ENCODE data around the gene KRTAP9-1. TPM values are rescaled to one million over a fixed set of nuclear protein-coding genes. Genes with fewer than 3 reads are reported as not detected.

KRTAP9-1 gene
- total RNA-seq, 1 donor from 2014 or later, result not detected

GRCh38 chr17:41185001-41185400, 4.7 kb upstream of the KRTAP9-1 start:
- H3K4me3 Mint-ChIP-seq (ENCODE audit: low read depth), result no peak overlapping the region
- H3K36me3 Mint-ChIP-seq (ENCODE audit: insufficient read depth), result no peaks in the 10 kb centered on the region
- no peak for DNase-seq (ENCODE audit: low spot score, unreplicated experiment)
- TF ChIP-seq, protein P1, sequence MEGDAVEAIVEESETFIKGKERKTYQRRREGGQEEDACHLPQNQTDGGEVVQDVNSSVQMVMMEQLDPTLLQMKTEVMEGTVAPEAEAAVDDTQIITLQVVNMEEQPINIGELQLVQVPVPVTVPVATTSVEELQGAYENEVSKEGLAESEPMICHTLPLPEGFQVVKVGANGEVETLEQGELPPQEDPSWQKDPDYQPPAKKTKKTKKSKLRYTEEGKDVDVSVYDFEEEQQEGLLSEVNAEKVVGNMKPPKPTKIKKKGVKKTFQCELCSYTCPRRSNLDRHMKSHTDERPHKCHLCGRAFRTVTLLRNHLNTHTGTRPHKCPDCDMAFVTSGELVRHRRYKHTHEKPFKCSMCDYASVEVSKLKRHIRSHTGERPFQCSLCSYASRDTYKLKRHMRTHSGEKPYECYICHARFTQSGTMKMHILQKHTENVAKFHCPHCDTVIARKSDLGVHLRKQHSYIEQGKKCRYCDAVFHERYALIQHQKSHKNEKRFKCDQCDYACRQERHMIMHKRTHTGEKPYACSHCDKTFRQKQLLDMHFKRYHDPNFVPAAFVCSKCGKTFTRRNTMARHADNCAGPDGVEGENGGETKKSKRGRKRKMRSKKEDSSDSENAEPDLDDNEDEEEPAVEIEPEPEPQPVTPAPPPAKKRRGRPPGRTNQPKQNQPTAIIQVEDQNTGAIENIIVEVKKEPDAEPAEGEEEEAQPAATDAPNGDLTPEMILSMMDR (IDR thresholded peaks at IDR 0.05; ENCODE audit: unreplicated experiment), result no peak
- no peaks in the 10 kb centered on the region for H3K9me3 Mint-ChIP-seq (ENCODE audit: low read depth)
- peaks cover 18% of the 10 kb centered on the region for H3K27me3 Mint-ChIP-seq
- peaks cover 6% of the 10 kb centered on the region for H3K4me1 Mint-ChIP-seq (ENCODE audit: low read depth)
- no peak overlapping the region for H3K27ac Mint-ChIP-seq

DNA sequence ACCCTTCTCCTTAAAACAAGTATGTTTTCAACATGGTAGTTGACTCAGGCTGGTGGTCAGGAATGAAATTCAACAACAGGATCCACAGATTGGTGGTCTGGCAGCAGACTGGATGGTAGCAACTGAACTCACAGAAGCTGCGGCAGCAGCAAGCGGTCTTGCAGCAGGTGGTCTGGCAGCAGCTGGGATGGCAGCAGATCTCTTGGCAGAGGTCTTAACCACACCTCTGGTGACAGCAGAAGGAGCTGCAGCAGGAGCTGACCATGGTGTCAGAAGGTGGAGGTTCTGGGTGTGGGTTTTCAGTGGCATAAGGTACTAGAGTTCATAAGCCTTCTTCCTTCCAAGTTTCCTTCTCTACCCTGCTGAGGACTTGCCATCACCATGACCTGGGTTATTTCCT, 2.8 kb upstream of the KRTAP9-1 start:
- DNase-seq (ENCODE audit: low spot score, unreplicated experiment), result no peak
- no peak overlapping the region for H3K27ac Mint-ChIP-seq
- H3K4me1 Mint-ChIP-seq (ENCODE audit: low read depth), result peaks cover 6% of the 10 kb centered on the region
- no peak overlapping the region for H3K4me3 Mint-ChIP-seq (ENCODE audit: low read depth)
- TF ChIP-seq, protein P1 (IDR thresholded peaks at IDR 0.05; ENCODE audit: unreplicated experiment), result no peak
- peaks cover 33% of the 10 kb centered on the region for H3K27me3 Mint-ChIP-seq
- H3K9me3 Mint-ChIP-seq (ENCODE audit: low read depth), result no peaks in the 10 kb centered on the region
- H3K36me3 Mint-ChIP-seq (ENCODE audit: insufficient read depth), result no peaks in the 10 kb centered on the region

DNA sequence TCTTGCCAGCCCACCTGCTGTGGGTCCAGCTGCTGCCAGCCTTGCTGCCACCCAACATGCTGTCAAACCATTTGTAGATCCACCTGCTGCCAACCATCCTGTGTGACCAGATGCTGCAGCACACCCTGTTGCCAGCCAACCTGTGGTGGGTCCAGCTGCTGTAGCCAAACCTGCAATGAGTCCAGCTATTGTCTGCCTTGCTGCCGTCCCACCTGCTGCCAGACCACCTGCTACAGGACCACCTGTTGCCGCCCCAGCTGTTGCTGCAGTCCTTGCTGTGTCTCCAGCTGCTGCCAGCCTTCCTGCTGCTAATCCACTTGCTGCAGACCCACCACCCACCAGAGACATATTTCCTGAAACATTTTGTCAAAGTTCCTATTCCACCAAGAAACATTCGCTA, 641 bp downstream of the KRTAP9-1 start:
- H3K36me3 Mint-ChIP-seq (ENCODE audit: insufficient read depth), result no peaks in the 10 kb centered on the region
- H3K4me3 Mint-ChIP-seq (ENCODE audit: low read depth), result no peak overlapping the region
- no peaks in the 10 kb centered on the region for H3K4me1 Mint-ChIP-seq (ENCODE audit: low read depth)
- no peak for DNase-seq (ENCODE audit: low spot score, unreplicated experiment)
- H3K27me3 Mint-ChIP-seq, result peaks cover 22% of the 10 kb centered on the region
- H3K9me3 Mint-ChIP-seq (ENCODE audit: low read depth), result peaks cover 6% of the 10 kb centered on the region
- TF ChIP-seq, protein P1 (IDR thresholded peaks at IDR 0.05; ENCODE audit: unreplicated experiment), result no peak
- H3K27ac Mint-ChIP-seq, result no peak overlapping the region

DNA sequence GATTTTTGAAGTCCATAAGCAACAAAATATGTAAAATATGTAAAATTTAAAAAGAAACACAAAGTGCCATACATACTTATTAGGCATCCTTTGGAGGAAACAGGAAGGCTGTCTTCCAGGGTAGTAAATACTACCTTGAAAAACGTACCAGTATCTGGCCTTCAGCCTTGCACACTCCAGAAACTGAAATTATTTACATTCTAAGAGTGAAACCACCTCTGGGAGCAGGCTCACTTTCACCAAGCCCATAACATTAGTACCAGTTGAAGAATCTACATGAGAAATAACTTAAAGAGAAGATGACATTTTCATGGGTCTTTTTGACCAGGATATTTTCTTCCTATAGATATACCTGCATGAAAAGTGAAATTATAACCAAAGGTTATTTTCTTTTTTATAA, 6.4 kb downstream of the KRTAP9-1 start:
- H3K27ac Mint-ChIP-seq, result no peak overlapping the region
- H3K4me1 Mint-ChIP-seq (ENCODE audit: low read depth), result no peaks in the 10 kb centered on the region
- no peak overlapping the region for H3K4me3 Mint-ChIP-seq (ENCODE audit: low read depth)
- H3K27me3 Mint-ChIP-seq, result peaks cover 18% of the 10 kb centered on the region
- DNase-seq (ENCODE audit: low spot score, unreplicated experiment), result no peak
- TF ChIP-seq, protein P1 (IDR thresholded peaks at IDR 0.05; ENCODE audit: unreplicated experiment), result no peak
- H3K9me3 Mint-ChIP-seq (ENCODE audit: low read depth), result peaks cover 11% of the 10 kb centered on the region
- no peaks in the 10 kb centered on the region for H3K36me3 Mint-ChIP-seq (ENCODE audit: insufficient read depth)

DNA sequence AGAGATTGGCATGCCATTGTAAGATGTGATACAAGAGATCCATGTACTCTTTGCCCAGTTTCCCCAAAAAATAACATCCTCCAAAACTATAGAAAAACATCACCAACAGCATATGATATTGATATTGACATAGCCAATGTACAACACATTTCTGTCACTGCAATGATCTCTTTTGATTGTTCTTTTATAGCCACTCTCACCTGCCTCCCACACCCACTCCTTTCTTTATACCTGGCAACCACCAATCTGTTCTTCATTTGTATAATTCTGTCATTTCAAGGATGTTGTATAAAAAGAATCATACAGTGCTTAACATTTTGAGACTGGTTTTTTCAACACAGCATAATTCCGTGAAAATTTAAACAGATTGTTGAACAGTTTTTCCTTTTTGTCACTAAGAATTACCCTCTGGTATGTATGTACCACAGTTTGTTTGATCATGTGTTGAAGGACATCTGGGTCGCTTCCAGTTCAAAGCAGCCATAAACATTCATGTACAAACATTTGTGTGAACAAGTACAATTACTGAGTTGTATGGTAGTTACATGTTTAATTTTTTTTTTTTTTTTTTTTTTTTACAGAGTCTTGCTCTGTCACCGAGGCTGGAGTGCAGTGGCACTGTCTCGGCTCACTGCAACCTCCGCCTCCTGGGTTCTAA, 9.9 kb downstream of the KRTAP9-1 start:
- no peaks in the 10 kb centered on the region for H3K36me3 Mint-ChIP-seq (ENCODE audit: insufficient read depth)
- H3K27ac Mint-ChIP-seq, result no peak overlapping the region
- no peak for DNase-seq (ENCODE audit: low spot score, unreplicated experiment)
- TF ChIP-seq, protein P1 (IDR thresholded peaks at IDR 0.05; ENCODE audit: unreplicated experiment), result no peak
- H3K27me3 Mint-ChIP-seq, result peaks cover 14% of the 10 kb centered on the region
- H3K9me3 Mint-ChIP-seq (ENCODE audit: low read depth), result peaks cover 8% of the 10 kb centered on the region
- no peaks in the 10 kb centered on the region for H3K4me1 Mint-ChIP-seq (ENCODE audit: low read depth)
- no peak overlapping the region for H3K4me3 Mint-ChIP-seq (ENCODE audit: low read depth)
